ENCODE data around the gene KCNIP3.

- TF ChIP-seq CTCF (IDR thresholded peaks at IDR 0.05; ENCODE audit: insufficient read depth, low read depth, low read length) (no peak), EZH2 (IDR thresholded peaks at IDR 0.05; ENCODE audit: insufficient read depth, low read length) (no peak)
Measured at GRCh38 chr2:95298486-95299111, 1.5 kb downstream of the KCNIP3 start.

Measured in astrocyte (in vitro differentiated cells and primary cell).